Measurements from ENCODE around the gene SFR1. TPM values are rescaled to one million over a fixed set of nuclear protein-coding genes. Genes with fewer than 3 reads are reported as not detected.
A peak's percentile ranks its signal among the peaks of the same experiment; 100 is the strongest.

SFR1 gene
- total and polyA plus RNA-seq, 8 donors = 2.5 to 3.7 (median 3.0) TPM

GRCh38 chr10:104101902-104102301, 20.1 kb upstream of the SFR1 start:
- DNase-seq (no peak), FAIRE-seq (no peak), ATAC-seq (no peak)
- Histone ChIP-seq H3K4me3 (no peak overlapping the region), H3K27ac (no peak overlapping the region), H3K27me3 (no peaks in the 10 kb centered on the region), H3K9me3 (no peaks in the 10 kb centered on the region), H3K36me3 (no peaks in the 10 kb centered on the region), H3K4me1 (no peaks in the 10 kb centered on the region)
- WGBS, 2 donors = 45 to 54% methylated on average over 1 of the region's 1 CpG
- intact Hi-C loops (cut with DNase I) = no loop called here
- no peak for TF ChIP-seq CTCF (IDR thresholded peaks at IDR 0.05)

GRCh38 chr10:104103956-104104355, 18.0 kb upstream of the SFR1 start:
- WGBS, 2 donors = 44 to 48% methylated on average over 1 of the region's 1 CpG
- H3K4me3 ChIP-seq = no peak overlapping the region
- intact Hi-C loops (cut with DNase I) = no loop called here
- no peak for DNase-seq
- H3K27me3 ChIP-seq = no peaks in the 10 kb centered on the region
- H3K9me3 ChIP-seq = no peaks in the 10 kb centered on the region
- H3K36me3 ChIP-seq = no peaks in the 10 kb centered on the region
- no peak for FAIRE-seq
- TF ChIP-seq CTCF (IDR thresholded peaks at IDR 0.05) = no peak
- no peak for ATAC-seq
- H3K27ac ChIP-seq = no peak overlapping the region
- no peaks in the 10 kb centered on the region for H3K4me1 ChIP-seq

- no peaks in the 10 kb centered on the region for H3K27me3 ChIP-seq
- no peak for FAIRE-seq
- ATAC-seq = no peak
- TF ChIP-seq CTCF (IDR thresholded peaks at IDR 0.05) = no peak
- no peak for DNase-seq
- H3K4me1 ChIP-seq = no peaks in the 10 kb centered on the region
- no peaks in the 10 kb centered on the region for H3K9me3 ChIP-seq
- H3K27ac ChIP-seq = no peak overlapping the region
- H3K4me3 ChIP-seq = no peak overlapping the region
- no peaks in the 10 kb centered on the region for H3K36me3 ChIP-seq
- intact Hi-C loops (cut with DNase I) = no loop called here
- 0% methylated on average over 1 of the region's 1 CpG for WGBS, 2 donors
Observed at GRCh38 chr10:104104418-104104817, 17.6 kb upstream of the SFR1 start.

- H3K4me1 ChIP-seq = no peaks in the 10 kb centered on the region
- ATAC-seq (no peak), DNase-seq (no peak), FAIRE-seq (no peak)
- no peaks in the 10 kb centered on the region for H3K27me3 ChIP-seq
- no peak overlapping the region for H3K4me3 ChIP-seq
- H3K36me3 ChIP-seq = no peaks in the 10 kb centered on the region
- no peaks in the 10 kb centered on the region for H3K9me3 ChIP-seq
- no peak for TF ChIP-seq CTCF (IDR thresholded peaks at IDR 0.05)
- H3K27ac ChIP-seq = no peak overlapping the region
- WGBS, 2 donors = 75 to 95% methylated on average over 2 of the region's 2 CpGs
- intact Hi-C loops (cut with DNase I) = no loop called here
Observed at GRCh38 chr10:104104926-104105325, 17.0 kb upstream of the SFR1 start.

GRCh38 chr10:104109908-104110662, 11.9 kb upstream of the SFR1 start:
- 54 to 68% methylated on average over 3 of the region's 3 CpGs for WGBS, 2 donors
- Histone ChIP-seq H3K36me3 (no peaks in the 10 kb centered on the region), H3K4me3 (no peak overlapping the region), H3K9me3 (no peaks in the 10 kb centered on the region), H3K27ac (no peak overlapping the region), H3K27me3 (peaks cover 0 to 7% (median 0%) of the 10 kb centered on the region in 4 donors), H3K4me1 (no peaks in the 10 kb centered on the region)
- FAIRE-seq = no peak
- no peak for DNase-seq
- ATAC-seq = peak in 1 of 4 donors; percentile 35
- intact Hi-C loops (cut with DNase I) = no loop called here
- TF ChIP-seq CTCF (IDR thresholded peaks at IDR 0.05) = no peak
